Esophagus squamous epithelium (tissue), 4 donors: ENCODE measurements around the gene SCNN1B.

Source experiments
- CTCF ChIP-seq, 6 experiments: fragments of 450-650 bp in 4 of 6; fragments of 200-600 bp in 2 of 6; sonication (generic) in 2 of 6; IDR thresholded peaks; one replicate each; pipeline ENCODE4 v1.5.1; 2016 to 2019; ENCODE audit warnings: antibody characterized with exemption in 6 of 6, mild to moderate bottlenecking in 4 of 6, moderate library complexity in 4 of 6
- POLR2A ChIP-seq, 4 donors: fragments of 450-650 bp; IDR thresholded peaks; one replicate each; pipeline ENCODE4 v1.6.1; 2017; ENCODE audit warnings: antibody characterized with exemption in 4 of 4, mild to moderate bottlenecking in 4 of 4, moderate library complexity in 3 of 4

DNA sequence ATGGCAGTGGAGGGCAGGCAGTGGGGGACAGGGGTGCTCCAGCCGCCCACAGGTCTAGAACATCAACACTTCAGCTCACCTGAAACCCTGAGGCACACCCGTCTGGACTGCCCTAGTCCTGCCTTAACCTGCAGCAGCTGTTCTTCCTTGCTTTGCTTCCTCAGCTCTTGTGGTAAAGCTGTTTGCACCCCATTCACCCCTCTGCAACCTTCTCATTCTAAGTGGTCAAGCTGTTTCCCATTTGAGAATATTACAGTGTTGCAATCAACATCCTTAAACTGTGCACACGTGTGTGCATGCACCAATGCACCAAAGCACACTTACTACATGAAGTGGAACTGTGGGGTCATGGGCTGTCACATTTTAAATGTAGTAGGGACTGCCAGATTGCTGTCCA, 32.4 kb downstream of the SCNN1B start:
- TF ChIP-seq CTCF (IDR thresholded peaks at IDR 0.05) (no peak), POLR2A (IDR thresholded peaks at IDR 0.05) (no peak)
